Measurements from ENCODE around the gene TSPAN6. TPM values are rescaled to one million over a fixed set of nuclear protein-coding genes. Genes with fewer than 3 reads are reported as not detected.

TSPAN6 gene
- polyA plus RNA-seq, 1 donor (not counting 4 experiments of a cell fraction or from before 2014, with no cell fraction given), result 24.3 TPM

- peaks cover 7% of the 10 kb centered on the region for H3K27me3 ChIP-seq (ENCODE audit: control insufficient read depth, extremely low read depth, insufficient read depth, low read length)
- H4K20me1 ChIP-seq (ENCODE audit: control insufficient read depth, extremely low read depth, insufficient read depth, low read length), result no peaks in the 10 kb centered on the region
- no peak overlapping the region for H3K27ac ChIP-seq (ENCODE audit: control insufficient read depth, insufficient read depth, low read length)
- no peaks in the 10 kb centered on the region for H3K79me2 ChIP-seq (ENCODE audit: control insufficient read depth, insufficient read depth, low read length)
- no peak overlapping the region for H3K4me3 ChIP-seq (ENCODE audit: control insufficient read depth in 2 of 3, extremely low read depth in 1 of 3, insufficient read depth in 2 of 3, low read depth in 1 of 3, low read length in 3 of 3)
- dilution Hi-C loops (cut with MboI; ENCODE audit: extremely low pct_ligation_motif_present, low sequenced_read_pairs), result no loop called here
- no peaks in the 10 kb centered on the region for H3K9me1 ChIP-seq (ENCODE audit: control insufficient read depth, extremely low read depth, insufficient read depth, low read length)
- no peaks in the 10 kb centered on the region for H3K36me3 ChIP-seq (ENCODE audit: control insufficient read depth in 2 of 2, extremely low read depth in 1 of 2, insufficient read depth in 2 of 2, low read length in 2 of 2)
- FAIRE-seq (no peak), DNase-seq (ENCODE audit: low read depth, low spot score) (no peak)
- no peak overlapping the region for H2AFZ ChIP-seq (ENCODE audit: control insufficient read depth, low read length)
- no peak for TF ChIP-seq CTCF (optimal IDR thresholded peaks at IDR 0.05 in 1 of 3, IDR thresholded peaks at IDR 0.05 in 1 of 3, conservative IDR thresholded peaks at IDR 0.05 in 1 of 3; ENCODE audit: extremely low read depth in 1 of 3, insufficient read depth in 2 of 3, low read length in 3 of 3)
- no peaks in the 10 kb centered on the region for H3K9me3 ChIP-seq (ENCODE audit: control insufficient read depth, low read depth, low read length)
- no peak overlapping the region for H3K9ac ChIP-seq (ENCODE audit: control insufficient read depth, extremely low read depth, insufficient read depth, low read length)
- H3K4me2 ChIP-seq (ENCODE audit: control insufficient read depth, extremely low read depth, insufficient read depth, low read depth, low read length), result no peak overlapping the region
- H3K4me1 ChIP-seq (ENCODE audit: control insufficient read depth, extremely low read depth, insufficient read depth, low read length), result no peaks in the 10 kb centered on the region
Measured at GRCh38 chrX:100593581-100593980, 43.0 kb downstream of the TSPAN6 start.

- TF ChIP-seq CTCF (optimal IDR thresholded peaks at IDR 0.05 in 1 of 3, IDR thresholded peaks at IDR 0.05 in 1 of 3, conservative IDR thresholded peaks at IDR 0.05 in 1 of 3; ENCODE audit: extremely low read depth in 1 of 3, insufficient read depth in 2 of 3, low read length in 3 of 3), result no peak
- TF ChIP-seq EZH2 (IDR thresholded peaks at IDR 0.05; ENCODE audit: low read length), result no peak
- no peaks in the 10 kb centered on the region for H3K9me3 ChIP-seq (ENCODE audit: control insufficient read depth, low read depth, low read length)
- H2AFZ ChIP-seq (ENCODE audit: control insufficient read depth, low read length), result no peak overlapping the region
- H3K27ac ChIP-seq (ENCODE audit: control insufficient read depth, insufficient read depth, low read length), result no peak overlapping the region
- no peak overlapping the region for H3K9ac ChIP-seq (ENCODE audit: control insufficient read depth, extremely low read depth, insufficient read depth, low read length)
- no peaks in the 10 kb centered on the region for H3K79me2 ChIP-seq (ENCODE audit: control insufficient read depth, insufficient read depth, low read length)
- H3K4me3 ChIP-seq (ENCODE audit: control insufficient read depth in 2 of 3, extremely low read depth in 1 of 3, insufficient read depth in 2 of 3, low read depth in 1 of 3, low read length in 3 of 3), result no peak overlapping the region
- H3K4me2 ChIP-seq (ENCODE audit: control insufficient read depth, extremely low read depth, insufficient read depth, low read depth, low read length), result no peak overlapping the region
- no peaks in the 10 kb centered on the region for H3K4me1 ChIP-seq (ENCODE audit: control insufficient read depth, extremely low read depth, insufficient read depth, low read length)
- FAIRE-seq, result no peak
- H4K20me1 ChIP-seq (ENCODE audit: control insufficient read depth, extremely low read depth, insufficient read depth, low read length), result no peaks in the 10 kb centered on the region
- dilution Hi-C loops (cut with MboI; ENCODE audit: extremely low pct_ligation_motif_present, low sequenced_read_pairs), result no loop called here
- no peaks in the 10 kb centered on the region for H3K36me3 ChIP-seq (ENCODE audit: control insufficient read depth in 2 of 2, extremely low read depth in 1 of 2, insufficient read depth in 2 of 2, low read length in 2 of 2)
- peaks cover 10% of the 10 kb centered on the region for H3K27me3 ChIP-seq (ENCODE audit: control insufficient read depth, extremely low read depth, insufficient read depth, low read length)
- no peak for DNase-seq (ENCODE audit: low read depth, low spot score)
- H3K9me1 ChIP-seq (ENCODE audit: control insufficient read depth, extremely low read depth, insufficient read depth, low read length), result no peaks in the 10 kb centered on the region
Measured at GRCh38 chrX:100593126-100593525, 43.5 kb downstream of the TSPAN6 start.

Data from keratinocyte (primary cell).